Naive thymus-derived CD4-positive, alpha-beta T cell (primary cell): ENCODE measurements around the gene BTBD2. TPM values are rescaled to one million over a fixed set of nuclear protein-coding genes. Genes with fewer than 3 reads are reported as not detected.
A peak's percentile ranks its signal among the peaks of the same experiment; 100 is the strongest.

Source experiments
- ATAC-seq: fragments of 150-1000 bp; cut with Tn5 transposase; 2 replicates; pipeline ENCODE4 v1.10.0; 2021; ENCODE audit warnings: mild to moderate bottlenecking, moderate library complexity
- CTCF ChIA-PET: fragments of 350-600 bp; sonication (Branson Sonifier 250); formaldehyde crosslinking; loops from one replicate; lab custom pipeline; 2021; ENCODE audit warnings: antibody characterized with exemption; lab: Charles Lee
- POLR2A ChIA-PET: fragments of 350-600 bp; sonication (Branson Sonifier 250); formaldehyde crosslinking; loops from one replicate; lab custom pipeline; 2021; ENCODE audit warnings: antibody characterized with exemption, inconsistent platforms; lab: Charles Lee
- DNase-seq, 9 donors: peaks; one replicate each; pipeline versions ENCODE4 v3.0.0 to v3.0.0-alpha.2; 2020 to 2022; ENCODE audit warnings: mixed read lengths in 1 of 9
- H3K27ac ChIP-seq: one replicate; pipeline ENCODE4 v1.7.0; 2013; ENCODE audit warnings: mild to moderate bottlenecking, low read depth, low read length, moderate library complexity
- H3K27me3 ChIP-seq, 2 donors: one replicate each; pipeline ENCODE4 v1.7.0; 2013; ENCODE audit warnings: low read length in 2 of 2, mild to moderate bottlenecking in 2 of 2, moderate library complexity in 2 of 2; ENCODE audit not compliant: control insufficient read depth in 2 of 2, insufficient read depth in 2 of 2
- H3K36me3 ChIP-seq, 3 experiments: 1 replicate in 2 of 3; 2 replicates in 1 of 3; pipeline ENCODE4 v1.7.0; 2013; ENCODE audit warnings: low read length in 3 of 3, mild to moderate bottlenecking in 3 of 3, moderate library complexity in 1 of 3; ENCODE audit not compliant: insufficient read depth in 3 of 3, control insufficient read depth in 2 of 3
- H3K4me1 ChIP-seq, 2 donors: one replicate each; pipeline ENCODE4 v1.7.0; 2013; ENCODE audit warnings: low read length in 2 of 2, mild to moderate bottlenecking in 2 of 2, moderate library complexity in 1 of 2; ENCODE audit not compliant: control insufficient read depth in 2 of 2, insufficient read depth in 2 of 2
- H3K4me3 ChIP-seq: 2 replicates; pipeline ENCODE4 v1.7.0; 2013; ENCODE audit warnings: mild to moderate bottlenecking, low read length
- H3K9me3 ChIP-seq, 3 experiments: 1 replicate in 2 of 3; 2 replicates in 1 of 3; pipeline ENCODE4 v1.7.0; 2013; ENCODE audit warnings: low read length in 3 of 3; ENCODE audit not compliant: control insufficient read depth in 2 of 3
- H3K27ac Mint-ChIP-seq, 9 donors: one replicate each; pipeline ENCODE4 v1.8.0; 2020 to 2022; ENCODE audit warnings: mixed read lengths in 9 of 9, mild to moderate bottlenecking in 8 of 9, moderate library complexity in 5 of 9, inconsistent platforms in 2 of 9
- H3K27me3 Mint-ChIP-seq, 5 donors: one replicate each; pipeline ENCODE4 v1.8.0; 2021 to 2022; ENCODE audit warnings: mixed read lengths in 5 of 5, mild to moderate bottlenecking in 1 of 5
- H3K36me3 Mint-ChIP-seq, 5 donors: one replicate each; pipeline ENCODE4 v1.8.0; 2020 to 2022; ENCODE audit warnings: mixed read lengths in 5 of 5, mild to moderate bottlenecking in 3 of 5, inconsistent platforms in 1 of 5
- H3K4me1 Mint-ChIP-seq, 7 donors: one replicate each; pipeline ENCODE4 v1.8.0; 2020 to 2022; ENCODE audit warnings: mixed read lengths in 7 of 7, mild to moderate bottlenecking in 3 of 7, inconsistent platforms in 1 of 7
- H3K4me3 Mint-ChIP-seq, 10 donors: one replicate each; pipeline ENCODE4 v1.8.0; 2020 to 2022; ENCODE audit warnings: mild to moderate bottlenecking in 10 of 10, mixed read lengths in 10 of 10, moderate library complexity in 6 of 10, inconsistent platforms in 2 of 10
- H3K9me3 Mint-ChIP-seq, 11 donors: one replicate each; pipeline ENCODE4 v1.8.0; 2020 to 2022; ENCODE audit warnings: mixed read lengths in 11 of 11, mild to moderate bottlenecking in 4 of 11, inconsistent platforms in 1 of 11, moderate library complexity in 1 of 11
- intact Hi-C, 2 donors: fragments of 100-400 bp; cut with micrococcal nuclease; formaldehyde crosslinking; loops; one replicate each; pipeline ENCODE4 v1.15.1; 2023
- polyA plus RNA-seq, 2 donors: library from polyadenylated mRNA; unstranded; fragments of 300-500 nt; fragmentation: Illumina TruSeq; gene quantifications; one replicate each; pipeline ENCODE4 v1.2.3, GENCODE V29; 2021
- total RNA-seq, 6 experiments: library from RNA in 5 of 6; stranded (reverse) in 5 of 6; gene quantifications; 1 replicate in 5 of 6; 2 replicates in 1 of 6; pipeline ENCODE4 v1.2.3 and lab custom pipeline; 2021 to 2026

BTBD2 gene
- total and polyA plus RNA-seq, 7 experiments from 2014 or later: 5.2 to 70.8 (median 62.5) TPM

GRCh38 chr19:1985588-1986356 lies 29.7 kb downstream of the BTBD2 start:
- no peaks in the 10 kb centered on the region for H3K27me3 Mint-ChIP-seq
- POLR2A ChIA-PET: no interaction called here
- CTCF ChIA-PET: no interaction called here
- H3K36me3 ChIP-seq: peaks cover 0 to 86% (median 0%) of the 10 kb centered on the region in 3 experiments
- H3K4me1 Mint-ChIP-seq: no peaks in the 10 kb centered on the region
- H3K36me3 Mint-ChIP-seq: peaks cover 0 to 17% (median 7%) of the 10 kb centered on the region in 5 donors
- no peaks in the 10 kb centered on the region for H3K27me3 ChIP-seq
- no peak overlapping the region for H3K27ac Mint-ChIP-seq
- H3K4me3 Mint-ChIP-seq: no peak overlapping the region
- ATAC-seq (no peak), DNase-seq (no peak)
- no peaks in the 10 kb centered on the region for H3K9me3 ChIP-seq
- intact Hi-C loops: no loop called here
- no peak overlapping the region for H3K27ac ChIP-seq
- H3K4me3 ChIP-seq: no peak overlapping the region
- H3K4me1 ChIP-seq: no peaks in the 10 kb centered on the region
- H3K9me3 Mint-ChIP-seq: no peaks in the 10 kb centered on the region

DNA sequence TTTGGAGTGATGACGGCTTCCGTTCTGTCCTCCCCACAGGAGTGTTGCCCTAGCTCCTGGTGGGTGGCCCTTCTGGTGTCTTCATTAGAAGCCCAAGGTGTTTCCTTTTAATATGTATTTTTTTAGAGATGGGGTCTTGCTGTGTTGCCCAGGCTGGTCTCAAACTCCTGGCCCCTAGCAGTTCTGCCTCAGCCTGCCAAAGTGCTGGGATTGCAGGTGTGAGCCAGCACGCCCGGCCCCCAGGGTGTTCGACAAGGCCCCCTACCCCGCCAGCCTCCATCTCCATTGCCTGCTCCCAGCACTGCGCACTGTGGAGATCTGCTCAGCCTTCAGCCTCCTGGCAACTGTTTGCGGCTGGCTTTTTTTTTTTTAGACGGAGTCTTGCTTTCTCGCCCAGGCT lies 31.2 kb downstream of the BTBD2 start:
- no peaks in the 10 kb centered on the region for H3K27me3 ChIP-seq
- ATAC-seq (no peak), DNase-seq (no peak)
- intact Hi-C loops: loop anchor here in 1 of 2 donors (5.0 kb wide), 1 partner anchor 57 kb away; no protein-coding TSS in a partner anchor
- H3K4me3 ChIP-seq: no peak overlapping the region
- Mint-ChIP-seq H3K27ac (peak overlapping the region in 1 of 9 donors; percentile 52), H3K27me3 (no peaks in the 10 kb centered on the region), H3K4me1 (no peaks in the 10 kb centered on the region), H3K36me3 (peaks cover 0 to 17% (median 7%) of the 10 kb centered on the region in 5 donors), H3K9me3 (no peaks in the 10 kb centered on the region), H3K4me3 (no peak overlapping the region)
- CTCF ChIA-PET: no interaction called here
- H3K9me3 ChIP-seq: no peaks in the 10 kb centered on the region
- POLR2A ChIA-PET: no interaction called here
- no peaks in the 10 kb centered on the region for H3K4me1 ChIP-seq
- H3K27ac ChIP-seq: no peak overlapping the region
- H3K36me3 ChIP-seq: peaks cover 0 to 86% (median 0%) of the 10 kb centered on the region in 3 experiments

- no peak overlapping the region for H3K27ac ChIP-seq
- DNase-seq (no peak), ATAC-seq (no peak)
- no peaks in the 10 kb centered on the region for H3K27me3 ChIP-seq
- peak overlapping the region in 2 of 9 donors; percentile 36 to 38 for H3K27ac Mint-ChIP-seq
- H3K9me3 Mint-ChIP-seq: no peaks in the 10 kb centered on the region
- CTCF ChIA-PET: no interaction called here
- intact Hi-C loops: loop anchor here in 1 of 2 donors (5.0 kb wide), 1 partner anchor 54 kb away; no protein-coding TSS in a partner anchor
- POLR2A ChIA-PET: no interaction called here
- no peaks in the 10 kb centered on the region for H3K9me3 ChIP-seq
- no peak overlapping the region for H3K4me3 Mint-ChIP-seq
- H3K27me3 Mint-ChIP-seq: no peaks in the 10 kb centered on the region
- H3K36me3 Mint-ChIP-seq: peaks cover 0 to 13% (median 7%) of the 10 kb centered on the region in 5 donors
- H3K4me1 Mint-ChIP-seq: no peaks in the 10 kb centered on the region
- no peak overlapping the region for H3K4me3 ChIP-seq
- no peaks in the 10 kb centered on the region for H3K4me1 ChIP-seq
- H3K36me3 ChIP-seq: peaks cover 0 to 87% (median 0%) of the 10 kb centered on the region in 3 experiments
These were observed 34.3 kb downstream of the BTBD2 start for GRCh38 chr19:1981253-1981652.

DNA sequence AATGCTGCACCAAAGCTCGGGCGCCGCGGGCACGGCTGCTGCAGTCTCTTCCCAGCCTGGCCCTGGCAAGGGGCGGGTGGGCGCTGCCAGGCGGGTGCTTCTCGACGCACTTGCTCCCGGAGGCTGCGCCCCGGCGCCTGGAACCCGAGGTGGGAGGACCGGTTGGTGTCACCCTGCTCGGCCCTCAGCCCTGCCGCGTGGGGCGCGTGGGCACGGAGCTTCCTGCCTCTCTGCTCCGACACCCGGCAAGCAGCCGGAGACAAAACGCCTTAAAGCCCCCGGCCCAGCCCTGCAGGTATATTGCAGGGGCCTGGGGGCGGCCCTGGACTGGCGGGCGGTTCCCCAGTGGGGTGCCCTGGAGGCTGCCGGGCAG lies 34.7 kb downstream of the BTBD2 start:
- POLR2A ChIA-PET: no interaction called here
- H3K9me3 ChIP-seq: no peaks in the 10 kb centered on the region
- H3K27me3 ChIP-seq: no peaks in the 10 kb centered on the region
- peaks cover 0 to 17% (median 7%) of the 10 kb centered on the region in 5 donors for H3K36me3 Mint-ChIP-seq
- no peaks in the 10 kb centered on the region for H3K4me1 ChIP-seq
- intact Hi-C loops: loop anchor here in 1 of 2 donors (5.0 kb wide), 1 partner anchor 53 kb away; no protein-coding TSS in a partner anchor
- CTCF ChIA-PET: no interaction called here
- no peak overlapping the region for H3K27ac ChIP-seq
- no peaks in the 10 kb centered on the region for H3K9me3 Mint-ChIP-seq
- no peak overlapping the region for H3K4me3 ChIP-seq
- DNase-seq (no peak), ATAC-seq (no peak)
- no peak overlapping the region for H3K4me3 Mint-ChIP-seq
- H3K27ac Mint-ChIP-seq: no peak overlapping the region
- no peaks in the 10 kb centered on the region for H3K27me3 Mint-ChIP-seq
- H3K36me3 ChIP-seq: peaks cover 0 to 87% (median 0%) of the 10 kb centered on the region in 3 experiments
- peaks cover 0 to 4% (median 0%) of the 10 kb centered on the region in 7 donors for H3K4me1 Mint-ChIP-seq

DNA sequence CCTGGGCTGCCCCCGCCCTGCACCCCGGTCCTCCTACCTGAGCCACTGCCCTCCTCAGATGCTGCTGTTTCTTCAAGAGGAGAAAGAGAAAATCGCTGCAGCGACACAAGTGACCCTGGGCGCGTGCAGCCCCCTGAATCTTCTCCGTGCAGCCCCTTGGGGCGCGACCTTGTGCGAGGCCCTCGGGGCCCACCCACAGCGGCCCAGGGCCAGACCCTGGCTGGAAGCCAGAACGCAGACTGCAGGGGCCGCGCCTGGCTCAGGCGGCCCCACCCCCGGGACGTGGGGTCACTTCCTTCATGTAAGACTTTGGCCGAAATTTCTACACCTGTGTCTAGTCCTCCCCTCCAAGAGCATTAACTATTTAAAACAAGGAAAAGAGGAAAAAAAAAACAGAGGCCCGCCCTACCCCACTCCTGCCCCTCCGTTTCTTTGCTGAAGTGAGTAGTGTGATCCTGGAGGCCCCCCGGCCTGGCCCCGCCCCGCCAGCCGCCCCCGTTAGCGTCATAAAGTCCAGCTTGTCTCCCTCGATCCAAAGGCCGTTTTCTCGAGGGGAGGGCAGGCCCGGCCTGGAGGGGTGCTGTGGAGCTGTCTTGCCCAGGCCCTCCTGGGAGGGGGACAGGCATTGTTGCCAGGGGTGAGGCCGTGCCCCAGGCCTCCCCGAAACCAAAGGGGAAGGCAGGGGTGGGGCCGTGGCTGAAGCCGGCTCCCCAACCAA lies 35.3 kb downstream of the BTBD2 start:
- ChIA-PET POLR2A (no interaction called here), CTCF (no interaction called here)
- Histone ChIP-seq H3K36me3 (peaks cover 0 to 87% (median 0%) of the 10 kb centered on the region in 3 experiments), H3K9me3 (no peaks in the 10 kb centered on the region), H3K4me3 (no peak overlapping the region), H3K27ac (no peak overlapping the region), H3K4me1 (no peaks in the 10 kb centered on the region), H3K27me3 (no peaks in the 10 kb centered on the region)
- Mint-ChIP-seq H3K9me3 (no peaks in the 10 kb centered on the region), H3K4me3 (no peak overlapping the region), H3K27me3 (no peaks in the 10 kb centered on the region), H3K4me1 (peaks cover 0 to 4% (median 0%) of the 10 kb centered on the region in 7 donors), H3K27ac (no peak overlapping the region), H3K36me3 (peaks cover 0 to 17% (median 7%) of the 10 kb centered on the region in 5 donors)
- DNase-seq (no peak), ATAC-seq (no peak)
- intact Hi-C loops: loop anchor here in 1 of 2 donors (5.0 kb wide), 1 partner anchor 53 kb away; no protein-coding TSS in a partner anchor

- H3K4me3 Mint-ChIP-seq: no peak overlapping the region
- POLR2A ChIA-PET: interaction anchor here (0.9 kb wide), 1 partner anchor 11 kb away, joined by 3 read pairs; no protein-coding TSS in a partner anchor
These were observed 35.9 kb downstream of the BTBD2 start for GRCh38 chr19:1979642-1980041.

More at GRCh38 chr19:1979642-1980041, 35.9 kb downstream of the BTBD2 start:
- Mint-ChIP-seq H3K27me3 (no peaks in the 10 kb centered on the region), H3K36me3 (peaks cover 0 to 17% (median 7%) of the 10 kb centered on the region in 5 donors), H3K9me3 (no peaks in the 10 kb centered on the region), H3K4me1 (peaks cover 0 to 4% (median 0%) of the 10 kb centered on the region in 7 donors), H3K27ac (no peak overlapping the region)
- ATAC-seq: no peak
- no peaks in the 10 kb centered on the region for H3K9me3 ChIP-seq
- intact Hi-C loops: loop anchor here in 1 of 2 donors (5.0 kb wide), 1 partner anchor 52 kb away; no protein-coding TSS in a partner anchor
- CTCF ChIA-PET: no interaction called here
- H3K27me3 ChIP-seq: no peaks in the 10 kb centered on the region
- no peak for DNase-seq
- H3K4me1 ChIP-seq: no peaks in the 10 kb centered on the region
- no peak overlapping the region for H3K27ac ChIP-seq
- H3K36me3 ChIP-seq: peaks cover 0 to 89% (median 0%) of the 10 kb centered on the region in 3 experiments
- H3K4me3 ChIP-seq: no peak overlapping the region
